WTC11 (cell line): ENCODE data around the gene B4GALT4. TPM values are rescaled to one million over a fixed set of nuclear protein-coding genes. Genes with fewer than 3 reads are reported as not detected.

Experiments used
- ATAC-seq: fragments of 200-7000 bp; cut with Tn5 transposase; 2 replicates; pipeline ENCODE4 v1.10.0; 2021; ENCODE audit warnings: mild to moderate bottlenecking, moderate library complexity
- Bru-seq: library from RNA; stranded (reverse); fragments of 400-500 nt; gene quantifications from one replicate; lab custom pipeline; 2021; lab: Mats Ljungman, UMichigan
- CTCF ChIA-PET: fragments of 300-600 bp; sonication (Branson Sonifier 250); formaldehyde crosslinking; loops from one replicate; lab custom pipeline; 2021; ENCODE audit warnings: antibody characterized with exemption; lab: Charles Lee
- POLR2A ChIA-PET: fragments of 350-600 bp; sonication (Branson Sonifier 250); formaldehyde crosslinking; loops from one replicate; lab custom pipeline; 2021; ENCODE audit warnings: antibody characterized with exemption; lab: Charles Lee
- DNase-seq: peaks from one replicate; pipeline ENCODE4 v3.0.0; 2021; ENCODE audit warnings: low spot score
- H3K27ac Mint-ChIP-seq: 2 replicates; pipeline ENCODE4 v1.8.0; 2021; ENCODE audit warnings: mixed read lengths
- H3K27me3 Mint-ChIP-seq: 2 replicates; pipeline ENCODE4 v1.8.0; 2021; ENCODE audit warnings: low read depth, mild to moderate bottlenecking, moderate library complexity, mixed read lengths
- H3K36me3 Mint-ChIP-seq: 2 replicates; pipeline ENCODE4 v1.8.0; 2021; ENCODE audit warnings: mixed read lengths
- H3K4me1 Mint-ChIP-seq: 2 replicates; pipeline ENCODE4 v1.8.0; 2022; ENCODE audit warnings: mixed read lengths
- H3K4me3 Mint-ChIP-seq: 2 replicates; pipeline ENCODE4 v1.8.0; 2021; ENCODE audit warnings: mild to moderate bottlenecking, moderate library complexity, mixed read lengths
- H3K9me3 Mint-ChIP-seq: 2 replicates; pipeline ENCODE4 v1.8.0; 2021; ENCODE audit warnings: mixed read lengths
- CREM ChIP-seq: sonication (generic); formaldehyde crosslinking; IDR thresholded peaks from 2 replicates; pipeline ENCODE4 v1.8.1; 2022; ENCODE audit warnings: mild to moderate bottlenecking, missing genetic modification reagents, moderate library complexity
- ESRRA ChIP-seq: sonication (generic); formaldehyde crosslinking; IDR thresholded peaks from 2 replicates; pipeline ENCODE4 v1.8.1; 2022; ENCODE audit warnings: mild to moderate bottlenecking, missing genetic modification reagents, borderline replicate concordance
- GABPB1 ChIP-seq: sonication (generic); formaldehyde crosslinking; IDR thresholded peaks from 2 replicates; pipeline ENCODE4 v1.8.1; 2023; ENCODE audit warnings: mild to moderate bottlenecking, missing genetic modification reagents
- GTF2I ChIP-seq: fragments of 250-450 bp; sonication (Bioruptor Pico); conservative IDR thresholded peaks from 2 replicates; pipeline ENCODE4 v1.4.0; 2021; ENCODE audit warnings: mild to moderate bottlenecking
- HMGA2 ChIP-seq: fragments of 250-450 bp; sonication (Bioruptor Pico); IDR thresholded peaks from 2 replicates; pipeline ENCODE4 v1.4.0; 2021; ENCODE audit warnings: mild to moderate bottlenecking, moderate library complexity
- JAZF1 ChIP-seq: fragments of 250-450 bp; sonication (Bioruptor Pico); IDR thresholded peaks from 2 replicates; pipeline ENCODE4 v1.9.0; 2021; ENCODE audit warnings: moderate library complexity, mild to moderate bottlenecking, inconsistent platforms
- MYBL2 ChIP-seq: sonication (generic); formaldehyde crosslinking; IDR thresholded peaks from 2 replicates; pipeline ENCODE4 v1.8.1; 2023; ENCODE audit warnings: mild to moderate bottlenecking, moderate library complexity, missing genetic modification reagents
- NFE2L1 ChIP-seq: sonication (generic); formaldehyde crosslinking; IDR thresholded peaks from 2 replicates; pipeline ENCODE4 v1.8.1; 2023; ENCODE audit warnings: missing genetic modification reagents
- PRRX2 ChIP-seq: fragments of 250-450 bp; sonication (Bioruptor Pico); IDR thresholded peaks from 2 replicates; pipeline ENCODE4 v1.8.0; 2021; ENCODE audit warnings: mild to moderate bottlenecking
- RORB ChIP-seq: fragments of 250-450 bp; sonication (Bioruptor Pico); IDR thresholded peaks from 2 replicates; pipeline ENCODE4 v1.9.0; 2021; ENCODE audit warnings: mild to moderate bottlenecking
- SP1 ChIP-seq: sonication (generic); formaldehyde crosslinking; conservative IDR thresholded peaks from 2 replicates; pipeline ENCODE4 v1.8.1; 2022; ENCODE audit warnings: missing genetic modification reagents
- long read RNA-seq, 3 experiments: library from RNA in 1 of 3; library from capped mRNA in 1 of 3; library from polyadenylated mRNA in 1 of 3; unstranded in 2 of 3; stranded (forward) in 1 of 3; transcript quantifications; one replicate each; pipeline ENCODE4 v2.0.0, GENCODE V29; 2021
- total RNA-seq: library from RNA; stranded (reverse); gene quantifications from 3 replicates; pipeline ENCODE4 v1.2.3, GENCODE V29; 2021
- TF ChIP-seq, protein P1 (sequence below): sonication (generic); formaldehyde crosslinking; IDR thresholded peaks from 2 replicates; pipeline ENCODE4 v1.8.0; 2022; ENCODE audit warnings: mild to moderate bottlenecking, missing genetic modification reagents
- TF ChIP-seq, protein P2 (sequence below): fragments of 200-600 bp; IDR thresholded peaks from 2 replicates; pipeline ENCODE4 v1.8.0; 2022; ENCODE audit warnings: antibody characterized with exemption
- TF ChIP-seq, protein P3 (sequence below): fragments of 250-450 bp; sonication (Bioruptor Pico); conservative IDR thresholded peaks from 2 replicates; pipeline ENCODE4 v1.9.0; 2021; ENCODE audit warnings: mild to moderate bottlenecking
- TF ChIP-seq, protein P4 (sequence below): sonication (generic); formaldehyde crosslinking; IDR thresholded peaks from 2 replicates; pipeline ENCODE4 v1.8.1; 2023; ENCODE audit warnings: mild to moderate bottlenecking, moderate library complexity, missing genetic modification reagents
- TF ChIP-seq, protein P5 (sequence below): sonication (generic); formaldehyde crosslinking; IDR thresholded peaks from 2 replicates; pipeline ENCODE4 v1.8.1; 2023; ENCODE audit warnings: mild to moderate bottlenecking, missing genetic modification reagents
- TF ChIP-seq, protein P6 (sequence below): sonication (generic); formaldehyde crosslinking; IDR thresholded peaks from 2 replicates; pipeline ENCODE4 v1.8.1; 2022; ENCODE audit warnings: missing genetic modification reagents, borderline replicate concordance
- TF ChIP-seq, protein P7 (sequence below): sonication (generic); formaldehyde crosslinking; IDR thresholded peaks from 2 replicates; pipeline ENCODE4 v1.8.0; 2022; ENCODE audit warnings: mild to moderate bottlenecking, missing genetic modification reagents

Gene B4GALT4, protein sequence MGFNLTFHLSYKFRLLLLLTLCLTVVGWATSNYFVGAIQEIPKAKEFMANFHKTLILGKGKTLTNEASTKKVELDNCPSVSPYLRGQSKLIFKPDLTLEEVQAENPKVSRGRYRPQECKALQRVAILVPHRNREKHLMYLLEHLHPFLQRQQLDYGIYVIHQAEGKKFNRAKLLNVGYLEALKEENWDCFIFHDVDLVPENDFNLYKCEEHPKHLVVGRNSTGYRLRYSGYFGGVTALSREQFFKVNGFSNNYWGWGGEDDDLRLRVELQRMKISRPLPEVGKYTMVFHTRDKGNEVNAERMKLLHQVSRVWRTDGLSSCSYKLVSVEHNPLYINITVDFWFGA
- total RNA-seq (32.0 to 37.7 TPM (median 32.9 TPM) in 3 replicates), Bru-seq, nascent RNA (percentile 91 among the genes with signal in this experiment)
- long read RNA-seq, experiment 1, transcript B4GALT4-202 (8 exons, 2,459 nt): major isoform, 43 of 76 reads
- long read RNA-seq, experiment 1, transcript B4GALT4-201 (9 exons, 2,385 nt): minor isoform, 7 of 76 reads
- long read RNA-seq, experiment 1, partial matches to known transcripts: 7 of 76 reads
- long read RNA-seq, experiment 1, other reads (novel, unspliced or antisense): 17 of 76 reads
- long read RNA-seq, experiment 2, transcript B4GALT4-202 (8 exons, 2,459 nt): major isoform, 5 of 46 reads
- long read RNA-seq, experiment 2, partial matches to known transcripts: 29 of 46 reads
- long read RNA-seq, experiment 2, other reads (novel, unspliced or antisense): 8 of 46 reads
- long read RNA-seq, experiment 3, full-length matches to known transcripts: 89 of 147 reads
- long read RNA-seq, experiment 3, partial matches to known transcripts: 37 of 147 reads
- long read RNA-seq, experiment 3, other reads (novel, unspliced or antisense): 21 of 147 reads

DNA sequence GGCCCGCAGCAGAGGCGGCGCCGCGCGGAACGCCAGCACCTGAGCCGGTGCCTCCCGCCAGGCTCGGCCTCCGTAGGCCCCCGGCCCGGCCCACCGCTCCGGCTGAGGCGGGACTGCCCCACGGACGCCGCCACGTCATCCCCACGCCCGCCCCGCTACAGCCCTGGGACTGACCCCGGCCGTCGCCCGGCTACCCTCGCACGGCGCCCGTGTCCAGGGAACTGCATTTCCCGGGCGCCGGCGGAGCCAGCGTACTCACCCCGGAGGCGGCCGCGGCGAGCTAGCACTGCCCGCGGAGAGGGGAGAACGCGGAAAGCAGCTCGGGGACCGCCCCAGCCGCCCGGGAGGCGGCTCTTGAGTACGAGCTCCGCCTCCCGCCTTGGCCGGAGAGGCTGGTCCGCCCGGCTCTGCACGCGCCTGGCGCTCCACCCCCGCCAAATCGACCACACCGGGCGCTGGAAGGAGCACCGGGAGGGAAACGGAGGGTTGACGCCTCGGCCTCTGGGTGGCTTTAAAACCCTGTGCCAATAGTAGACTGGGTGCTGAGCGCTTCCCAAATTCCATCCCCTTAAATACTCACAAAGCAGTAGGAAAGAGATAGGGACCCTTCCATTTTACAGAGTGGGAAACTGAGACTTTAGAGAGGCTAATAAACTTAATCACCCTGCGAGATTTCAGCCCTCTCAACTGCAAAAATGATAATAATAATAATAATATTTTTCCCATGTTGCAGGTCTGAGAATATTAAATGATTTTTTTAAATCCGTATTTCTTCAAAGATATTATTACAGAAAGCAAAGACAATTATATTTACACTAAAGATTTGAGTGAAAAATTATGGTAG is at the start of gene B4GALT4:
TSS of gene B4GALT4 (minus strand) at position 288 of the 844 bp plus-strand sequence. CDS start 10,779 bp downstream, outside the sequence.
- Mint-ChIP-seq H3K27ac (peak within 1 kb of the TSS; percentile 91), H3K27me3 (no peaks in the 10 kb centered on the region)
- TF ChIP-seq, protein P1, sequence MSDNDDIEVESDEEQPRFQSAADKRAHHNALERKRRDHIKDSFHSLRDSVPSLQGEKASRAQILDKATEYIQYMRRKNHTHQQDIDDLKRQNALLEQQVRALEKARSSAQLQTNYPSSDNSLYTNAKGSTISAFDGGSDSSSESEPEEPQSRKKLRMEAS: peak; percentile 95
- TF ChIP-seq JAZF1 (CRISPR knock-in tag) (no peak), MYBL2 (CRISPR knock-in tag) (peak; percentile 76), NFE2L1 (peak; percentile 68; the same call in 1 of the 2 replicates), RORB (no peak), GTF2I (CRISPR knock-in tag) (peak; percentile 82), HMGA2 (CRISPR knock-in tag) (peak; percentile 71), CREM (CRISPR knock-in tag) (peak; percentile 45; the same call in 1 of the 2 replicates), PRRX2 (CRISPR knock-in tag) (no peak), ESRRA (CRISPR knock-in tag) (peak; percentile 42; the same call in 1 of the 2 replicates), GABPB1 (no peak), SP1 (CRISPR knock-in tag) (0 out of 2 replicates have a peak, but pooled peaks have one; percentile 31)
- TF ChIP-seq, protein P2, sequence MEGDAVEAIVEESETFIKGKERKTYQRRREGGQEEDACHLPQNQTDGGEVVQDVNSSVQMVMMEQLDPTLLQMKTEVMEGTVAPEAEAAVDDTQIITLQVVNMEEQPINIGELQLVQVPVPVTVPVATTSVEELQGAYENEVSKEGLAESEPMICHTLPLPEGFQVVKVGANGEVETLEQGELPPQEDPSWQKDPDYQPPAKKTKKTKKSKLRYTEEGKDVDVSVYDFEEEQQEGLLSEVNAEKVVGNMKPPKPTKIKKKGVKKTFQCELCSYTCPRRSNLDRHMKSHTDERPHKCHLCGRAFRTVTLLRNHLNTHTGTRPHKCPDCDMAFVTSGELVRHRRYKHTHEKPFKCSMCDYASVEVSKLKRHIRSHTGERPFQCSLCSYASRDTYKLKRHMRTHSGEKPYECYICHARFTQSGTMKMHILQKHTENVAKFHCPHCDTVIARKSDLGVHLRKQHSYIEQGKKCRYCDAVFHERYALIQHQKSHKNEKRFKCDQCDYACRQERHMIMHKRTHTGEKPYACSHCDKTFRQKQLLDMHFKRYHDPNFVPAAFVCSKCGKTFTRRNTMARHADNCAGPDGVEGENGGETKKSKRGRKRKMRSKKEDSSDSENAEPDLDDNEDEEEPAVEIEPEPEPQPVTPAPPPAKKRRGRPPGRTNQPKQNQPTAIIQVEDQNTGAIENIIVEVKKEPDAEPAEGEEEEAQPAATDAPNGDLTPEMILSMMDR: no peak
- TF ChIP-seq, protein P3, sequence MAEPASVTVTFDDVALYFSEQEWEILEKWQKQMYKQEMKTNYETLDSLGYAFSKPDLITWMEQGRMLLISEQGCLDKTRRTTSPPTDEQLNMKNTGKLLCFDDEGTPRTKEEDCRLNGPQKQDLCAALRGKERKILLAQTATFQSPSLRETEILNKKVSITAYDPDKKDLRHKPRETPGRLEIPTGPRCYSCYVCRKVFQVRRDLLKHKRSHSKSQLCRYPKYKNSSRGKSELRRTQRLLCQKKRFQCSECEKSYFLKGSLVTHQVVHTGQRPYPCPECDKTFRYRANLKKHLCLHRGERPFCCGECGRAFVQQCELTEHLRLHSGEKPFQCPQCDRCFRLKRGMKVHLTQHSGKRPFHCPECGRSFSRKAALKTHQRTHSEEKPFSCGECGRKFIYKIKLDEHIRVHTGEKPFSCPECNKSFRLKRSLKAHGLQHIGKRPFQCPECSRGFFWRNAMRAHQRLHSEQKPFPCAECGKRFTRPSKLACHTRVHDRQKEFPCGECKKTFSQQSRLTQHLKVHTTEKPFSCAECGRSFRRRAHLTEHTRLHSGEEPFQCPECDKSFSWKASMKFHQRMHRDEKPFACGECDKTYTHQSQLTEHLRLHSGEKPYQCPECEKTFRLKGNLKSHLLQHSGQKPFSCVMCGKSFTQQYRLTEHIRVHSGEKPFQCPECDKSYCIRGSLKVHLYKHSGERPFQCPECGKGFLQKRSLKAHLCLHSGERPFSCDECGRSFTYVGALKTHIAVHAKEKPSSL (CRISPR knock-in tag): no peak
- TF ChIP-seq, protein P4, sequence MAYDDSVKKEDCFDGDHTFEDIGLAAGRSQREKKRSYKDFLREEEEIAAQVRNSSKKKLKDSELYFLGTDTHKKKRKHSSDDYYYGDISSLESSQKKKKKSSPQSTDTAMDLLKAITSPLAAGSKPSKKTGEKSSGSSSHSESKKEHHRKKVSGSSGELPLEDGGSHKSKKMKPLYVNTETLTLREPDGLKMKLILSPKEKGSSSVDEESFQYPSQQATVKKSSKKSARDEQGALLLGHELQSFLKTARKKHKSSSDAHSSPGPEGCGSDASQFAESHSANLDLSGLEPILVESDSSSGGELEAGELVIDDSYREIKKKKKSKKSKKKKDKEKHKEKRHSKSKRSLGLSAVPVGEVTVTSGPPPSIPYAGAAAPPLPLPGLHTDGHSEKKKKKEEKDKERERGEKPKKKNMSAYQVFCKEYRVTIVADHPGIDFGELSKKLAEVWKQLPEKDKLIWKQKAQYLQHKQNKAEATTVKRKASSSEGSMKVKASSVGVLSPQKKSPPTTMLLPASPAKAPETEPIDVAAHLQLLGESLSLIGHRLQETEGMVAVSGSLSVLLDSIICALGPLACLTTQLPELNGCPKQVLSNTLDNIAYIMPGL (CRISPR knock-in tag): peak; percentile 92
- TF ChIP-seq, protein P5, sequence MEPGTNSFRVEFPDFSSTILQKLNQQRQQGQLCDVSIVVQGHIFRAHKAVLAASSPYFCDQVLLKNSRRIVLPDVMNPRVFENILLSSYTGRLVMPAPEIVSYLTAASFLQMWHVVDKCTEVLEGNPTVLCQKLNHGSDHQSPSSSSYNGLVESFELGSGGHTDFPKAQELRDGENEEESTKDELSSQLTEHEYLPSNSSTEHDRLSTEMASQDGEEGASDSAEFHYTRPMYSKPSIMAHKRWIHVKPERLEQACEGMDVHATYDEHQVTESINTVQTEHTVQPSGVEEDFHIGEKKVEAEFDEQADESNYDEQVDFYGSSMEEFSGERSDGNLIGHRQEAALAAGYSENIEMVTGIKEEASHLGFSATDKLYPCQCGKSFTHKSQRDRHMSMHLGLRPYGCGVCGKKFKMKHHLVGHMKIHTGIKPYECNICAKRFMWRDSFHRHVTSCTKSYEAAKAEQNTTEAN (CRISPR knock-in tag): 0 out of 2 replicates have a peak, but pooled peaks have one; percentile 56
- TF ChIP-seq, protein P6, sequence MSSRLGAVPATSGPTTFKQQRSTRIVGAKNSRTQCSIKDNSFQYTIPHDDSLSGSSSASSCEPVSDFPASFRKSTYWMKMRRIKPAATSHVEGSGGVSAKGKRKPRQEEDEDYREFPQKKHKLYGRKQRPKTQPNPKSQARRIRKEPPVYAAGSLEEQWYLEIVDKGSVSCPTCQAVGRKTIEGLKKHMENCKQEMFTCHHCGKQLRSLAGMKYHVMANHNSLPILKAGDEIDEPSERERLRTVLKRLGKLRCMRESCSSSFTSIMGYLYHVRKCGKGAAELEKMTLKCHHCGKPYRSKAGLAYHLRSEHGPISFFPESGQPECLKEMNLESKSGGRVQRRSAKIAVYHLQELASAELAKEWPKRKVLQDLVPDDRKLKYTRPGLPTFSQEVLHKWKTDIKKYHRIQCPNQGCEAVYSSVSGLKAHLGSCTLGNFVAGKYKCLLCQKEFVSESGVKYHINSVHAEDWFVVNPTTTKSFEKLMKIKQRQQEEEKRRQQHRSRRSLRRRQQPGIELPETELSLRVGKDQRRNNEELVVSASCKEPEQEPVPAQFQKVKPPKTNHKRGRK: peak; percentile 63; the same call in 1 of the 2 replicates
- TF ChIP-seq, protein P7, sequence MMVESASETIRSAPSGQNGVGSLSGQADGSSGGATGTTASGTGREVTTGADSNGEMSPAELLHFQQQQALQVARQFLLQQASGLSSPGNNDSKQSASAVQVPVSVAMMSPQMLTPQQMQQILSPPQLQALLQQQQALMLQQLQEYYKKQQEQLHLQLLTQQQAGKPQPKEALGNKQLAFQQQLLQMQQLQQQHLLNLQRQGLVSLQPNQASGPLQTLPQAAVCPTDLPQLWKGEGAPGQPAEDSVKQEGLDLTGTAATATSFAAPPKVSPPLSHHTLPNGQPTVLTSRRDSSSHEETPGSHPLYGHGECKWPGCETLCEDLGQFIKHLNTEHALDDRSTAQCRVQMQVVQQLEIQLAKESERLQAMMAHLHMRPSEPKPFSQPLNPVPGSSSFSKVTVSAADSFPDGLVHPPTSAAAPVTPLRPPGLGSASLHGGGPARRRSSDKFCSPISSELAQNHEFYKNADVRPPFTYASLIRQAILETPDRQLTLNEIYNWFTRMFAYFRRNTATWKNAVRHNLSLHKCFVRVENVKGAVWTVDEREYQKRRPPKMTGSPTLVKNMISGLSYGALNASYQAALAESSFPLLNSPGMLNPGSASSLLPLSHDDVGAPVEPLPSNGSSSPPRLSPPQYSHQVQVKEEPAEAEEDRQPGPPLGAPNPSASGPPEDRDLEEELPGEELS (CRISPR knock-in tag): peak; percentile 86

More for the DNA sequence above, at the start of gene B4GALT4:
- Mint-ChIP-seq H3K4me3 (peak within 1 kb of the TSS; percentile 85), H3K36me3 (peaks cover 15% of the 10 kb centered on the region), H3K9me3 (peaks cover 5% of the 10 kb centered on the region; the same call in 1 of the 2 replicates), H3K4me1 (peaks cover 13% of the 10 kb centered on the region)
- ChIA-PET CTCF (interaction anchor here (0.6 to 2.2 kb wide), 55 partner anchors 8 to 502 kb away, joined by 3 to 28 read pairs (median 5); partner anchors contain the start of genes IGSF11, TEX55, TMEM39A and UPK1B), POLR2A (interaction anchor here (0.6 to 1.8 kb wide), 8 partner anchors 30 to 148 kb away, joined by 3 to 8 read pairs (median 4); partner anchors contain the start of gene ARHGAP31)
- peak; percentile 94 for ATAC-seq
- DNase-seq: peak; percentile 90
